Left ventricle myocardium superior (tissue), 1 donor: Measurements from ENCODE around the gene MBD6. TPM values are rescaled to one million over a fixed set of nuclear protein-coding genes. Genes with fewer than 3 reads are reported as not detected.
"Not testable (repeated sequence)": the region's sequence is repeated elsewhere in the genome, so short reads cannot be mapped to it uniquely, and the experiment has no call there.

Source experiments
- ATAC-seq: fragments of 200-7000 bp; cut with Tn5 transposase; one replicate; pipeline ENCODE4 v1.9.1; 2020; ENCODE audit warnings: mild to moderate bottlenecking, moderate library complexity
- DNase-seq: peaks from one replicate; pipeline ENCODE4 v3.0.0-alpha.2; 2020
- intact Hi-C: fragments of 100-400 bp; cut with micrococcal nuclease; formaldehyde crosslinking; loops from one replicate; pipeline ENCODE4 v1.11.0; 2022
- total RNA-seq: library from RNA; stranded (reverse); fragmentation: NEBNext Ultra II Directional; extraction: Animal tissue kit (Norgen Biotek cat#: 25700); gene quantifications from one replicate; pipeline ENCODE4 v1.2.1, GENCODE V29; 2021
- donor health status: DM: no; HTN: yes; CAD: no; lungs with severe emphysema.

The MBD6 gene
- total RNA-seq, 1 donor from 2014 or later, result 35.2 TPM

DNA sequence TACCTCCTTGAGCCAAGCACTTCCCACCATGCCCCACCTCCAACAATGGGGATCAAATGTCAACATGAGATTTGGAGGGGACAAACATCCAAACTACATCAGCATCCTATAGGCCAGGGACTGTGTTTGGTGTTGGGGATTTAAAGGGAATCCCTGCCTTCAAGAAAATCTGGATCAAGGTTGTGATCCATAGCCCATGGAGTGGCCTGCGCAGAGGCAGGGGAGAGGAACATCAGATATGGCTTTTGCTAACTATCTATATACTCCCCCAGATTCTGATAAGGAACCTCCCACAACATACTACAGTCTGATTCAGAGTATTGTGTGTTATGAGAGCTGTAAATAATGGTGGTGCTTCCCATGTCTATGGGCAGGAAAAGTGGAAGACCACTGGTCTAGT is 32.3 kb downstream of the MBD6 start:
- no peak for DNase-seq
- intact Hi-C loops, result no loop called here
- ATAC-seq, result no peak

DNA sequence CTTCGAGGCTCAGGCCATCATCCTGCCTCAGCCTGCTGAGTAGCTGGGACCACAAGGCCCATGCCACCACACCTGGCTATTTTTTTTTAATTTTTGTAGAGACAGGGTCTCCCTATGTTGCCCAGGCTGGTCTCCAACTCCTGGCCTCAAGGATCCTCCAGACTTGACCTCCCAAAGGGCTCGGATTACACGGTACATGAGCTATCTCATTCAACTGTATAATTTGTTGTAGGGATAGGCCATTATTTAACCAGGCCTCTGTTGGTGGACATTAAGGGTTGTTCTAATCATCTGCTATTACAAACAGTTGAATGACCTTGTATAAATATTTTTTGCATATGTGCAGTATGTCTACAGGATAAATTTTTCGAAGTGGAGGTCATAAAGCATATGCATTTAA is 36.2 kb downstream of the MBD6 start:
- intact Hi-C loops, result no loop called here
- DNase-seq (no peak), ATAC-seq (no peak)

DNA sequence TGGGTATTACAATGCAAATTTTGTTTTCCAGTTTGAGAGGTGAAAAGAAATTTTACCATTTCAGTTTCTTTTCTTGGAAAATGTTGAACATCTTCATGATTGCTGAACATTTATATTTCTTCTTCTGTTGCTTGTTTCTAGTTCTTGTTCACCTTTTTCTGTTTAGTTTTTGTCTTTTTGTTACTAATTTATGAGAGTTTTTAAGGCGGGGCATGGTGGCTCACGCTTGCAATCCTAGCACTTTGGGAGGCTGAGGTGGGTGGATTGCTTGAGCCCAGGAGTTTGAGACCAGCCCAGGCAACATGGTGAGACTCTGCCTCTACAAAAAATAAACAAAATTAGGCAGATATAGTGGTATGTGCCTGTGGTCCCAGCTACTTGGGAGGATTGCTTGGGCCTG is 37.9 kb downstream of the MBD6 start:
- intact Hi-C loops, result no loop called here
- no peak for DNase-seq
- no peak for ATAC-seq

DNA sequence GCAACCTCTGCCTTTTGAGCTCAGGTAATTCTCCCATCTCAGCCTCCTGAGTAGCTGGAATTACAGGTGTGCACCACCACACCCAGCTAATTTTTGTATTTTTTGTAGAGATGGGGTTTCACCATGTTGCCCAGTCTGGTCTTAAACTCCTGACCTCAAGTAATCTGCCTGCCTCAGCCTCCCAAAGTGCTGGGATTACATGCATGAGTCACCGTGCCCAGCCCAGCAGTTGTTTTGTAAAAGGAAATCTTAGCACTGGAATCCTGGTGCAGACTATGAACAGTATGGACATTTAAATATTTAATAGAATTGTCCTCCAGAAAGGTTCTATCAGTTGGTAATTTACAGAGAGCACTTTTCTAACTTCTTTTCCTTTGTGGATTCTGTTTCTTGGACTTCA is 38.5 kb downstream of the MBD6 start:
- intact Hi-C loops, ATAC-seq, DNase-seq: not testable (repeated sequence)

DNA sequence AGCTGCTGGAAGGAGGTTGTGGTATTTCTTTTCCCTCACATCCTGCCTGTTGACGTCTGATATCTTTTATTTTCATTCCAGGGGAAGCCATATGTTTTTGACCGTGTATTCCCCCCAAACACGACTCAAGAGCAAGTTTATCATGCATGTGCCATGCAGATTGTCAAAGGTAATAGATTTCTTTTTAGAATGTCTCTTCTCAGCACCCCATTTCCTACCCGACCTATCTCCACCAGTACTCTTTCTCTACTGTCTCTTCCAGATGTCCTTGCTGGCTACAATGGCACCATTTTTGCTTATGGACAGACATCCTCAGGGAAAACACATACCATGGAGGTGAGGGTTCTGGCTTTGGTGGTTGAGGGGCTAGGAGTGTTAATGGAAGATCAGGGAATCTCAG is 40.7 kb downstream of the MBD6 start:
- no peak for DNase-seq
- no peak for ATAC-seq
- intact Hi-C loops, result no loop called here

DNA sequence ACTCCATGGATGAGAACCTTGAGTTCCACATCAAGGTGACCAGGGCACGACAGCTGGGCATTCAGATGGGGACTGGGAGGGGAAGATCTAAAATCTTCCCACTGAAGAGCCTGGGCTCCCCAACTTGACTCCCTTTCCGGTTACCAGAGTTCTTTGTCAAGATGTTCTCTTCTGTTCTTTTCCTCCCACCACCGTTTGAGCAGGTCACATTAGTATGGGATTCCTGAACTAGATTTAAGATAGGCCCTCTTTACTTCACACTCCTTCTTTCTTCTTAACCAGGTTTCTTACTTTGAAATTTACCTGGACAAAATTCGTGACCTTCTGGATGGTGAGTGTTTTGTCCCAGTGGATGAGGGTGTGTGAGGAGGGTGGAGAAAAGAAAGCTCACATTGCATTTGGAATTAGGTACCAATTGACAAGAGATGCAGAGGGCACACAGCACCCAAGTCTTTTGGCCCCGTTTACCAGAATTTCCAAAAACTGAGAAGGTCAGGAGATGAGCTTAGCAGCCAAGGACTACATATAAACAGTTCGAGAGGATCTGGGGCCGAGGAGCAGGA is 41.6 kb downstream of the MBD6 start:
- ATAC-seq, result no peak
- intact Hi-C loops, result no loop called here

DNA sequence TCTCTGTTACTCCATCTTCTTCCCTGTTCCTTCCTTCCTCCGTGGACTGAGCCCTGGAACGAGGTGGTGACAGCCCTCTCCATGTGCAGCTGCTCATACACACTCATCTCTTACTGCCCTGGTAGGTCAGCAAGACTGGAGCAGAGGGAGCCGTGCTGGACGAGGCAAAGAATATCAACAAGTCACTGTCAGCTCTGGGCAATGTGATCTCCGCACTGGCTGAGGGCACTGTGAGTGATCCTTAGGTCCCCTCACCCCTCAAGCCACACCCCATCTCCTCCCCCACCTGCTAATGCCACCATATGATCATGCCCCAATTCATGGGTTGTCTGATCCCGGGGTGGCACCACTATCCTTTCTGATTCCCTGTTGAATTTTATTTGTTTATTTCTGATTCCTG is 46.2 kb downstream of the MBD6 start:
- ATAC-seq, result no peak

More for the DNA sequence above, 41.6 kb downstream of the MBD6 start:
- no peak for DNase-seq

DNA sequence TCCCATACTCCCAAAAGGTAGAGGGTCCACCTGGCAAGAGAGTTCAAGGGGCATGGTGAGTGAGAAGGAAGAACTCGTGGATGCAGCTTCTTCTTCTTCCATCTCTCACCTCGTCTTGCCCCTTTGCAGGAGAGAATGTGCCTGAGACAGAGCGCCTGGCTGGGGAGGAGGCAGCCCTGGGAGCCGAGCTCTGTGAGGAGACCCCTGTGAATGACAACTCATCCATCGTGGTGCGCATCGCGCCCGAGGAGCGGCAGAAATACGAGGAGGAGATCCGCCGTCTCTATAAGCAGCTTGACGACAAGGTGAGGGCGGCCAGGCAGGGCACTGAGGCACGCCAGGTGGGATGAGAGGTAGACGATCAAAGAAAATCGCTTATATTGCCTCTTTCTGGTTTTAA is 47.2 kb downstream of the MBD6 start:
- intact Hi-C loops, result no loop called here
- DNase-seq (no peak), ATAC-seq (no peak)

More for the DNA sequence above, 46.2 kb downstream of the MBD6 start:
- intact Hi-C loops, result no loop called here
- no peak for DNase-seq

DNA sequence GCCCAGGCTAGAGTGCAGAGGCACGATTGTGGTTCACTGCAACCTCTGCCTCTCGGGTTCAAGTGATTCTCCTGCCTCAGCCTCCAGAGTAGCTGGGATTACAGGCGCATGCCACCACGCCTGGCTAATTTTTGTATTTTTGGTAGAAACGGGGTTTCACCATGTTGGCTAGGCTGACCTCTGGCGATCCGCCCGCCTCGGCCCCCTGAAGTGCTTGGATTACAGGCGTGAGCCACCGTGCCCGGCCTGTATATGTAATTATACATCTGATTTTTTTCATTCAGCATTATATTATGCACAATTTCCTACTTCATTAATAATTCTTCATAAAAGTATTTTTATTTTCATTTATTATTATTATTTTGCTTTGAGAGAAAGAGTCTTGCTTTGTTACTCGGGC is 47.8 kb downstream of the MBD6 start:
- intact Hi-C loops, ATAC-seq, DNase-seq: not testable (repeated sequence)

DNA sequence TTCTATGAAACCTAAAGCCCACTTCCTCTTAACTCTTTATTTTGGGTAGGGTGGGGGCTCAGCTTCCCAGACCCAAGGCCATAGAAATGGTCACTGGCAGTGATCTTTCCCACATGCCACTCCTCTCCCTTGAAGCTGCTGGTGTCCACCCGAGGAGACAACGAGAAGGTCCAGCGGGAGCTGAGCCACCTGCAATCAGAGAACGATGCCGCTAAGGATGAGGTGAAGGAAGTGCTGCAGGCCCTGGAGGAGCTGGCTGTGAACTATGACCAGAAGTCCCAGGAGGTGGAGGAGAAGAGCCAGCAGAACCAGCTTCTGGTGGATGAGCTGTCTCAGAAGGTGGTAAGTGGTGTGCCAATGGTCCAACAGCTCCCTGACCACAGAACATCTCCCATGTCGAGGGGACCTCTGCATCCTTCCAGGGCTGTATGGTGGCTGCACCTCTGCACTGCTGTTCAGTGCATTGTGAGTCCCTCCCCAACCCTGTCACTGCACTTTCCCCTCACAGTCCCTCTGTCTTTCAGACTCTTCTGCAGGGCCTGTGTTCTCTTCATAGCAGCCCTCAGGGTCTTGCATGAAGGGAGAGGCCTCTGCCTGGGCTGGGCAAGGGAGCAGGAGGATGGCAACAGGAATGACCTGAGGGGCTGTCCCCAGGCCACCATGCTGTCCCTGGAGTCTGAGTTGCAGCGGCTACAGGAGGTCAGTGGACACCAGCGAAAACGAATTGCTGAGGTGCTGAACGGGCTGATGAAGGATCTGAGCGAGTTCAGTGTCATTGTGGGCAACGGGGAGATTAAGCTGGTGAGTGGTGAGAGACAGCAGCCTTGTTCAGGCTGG is 49.5 kb downstream of the MBD6 start:
- ATAC-seq (no peak), DNase-seq (no peak)
- intact Hi-C loops, result no loop called here

DNA sequence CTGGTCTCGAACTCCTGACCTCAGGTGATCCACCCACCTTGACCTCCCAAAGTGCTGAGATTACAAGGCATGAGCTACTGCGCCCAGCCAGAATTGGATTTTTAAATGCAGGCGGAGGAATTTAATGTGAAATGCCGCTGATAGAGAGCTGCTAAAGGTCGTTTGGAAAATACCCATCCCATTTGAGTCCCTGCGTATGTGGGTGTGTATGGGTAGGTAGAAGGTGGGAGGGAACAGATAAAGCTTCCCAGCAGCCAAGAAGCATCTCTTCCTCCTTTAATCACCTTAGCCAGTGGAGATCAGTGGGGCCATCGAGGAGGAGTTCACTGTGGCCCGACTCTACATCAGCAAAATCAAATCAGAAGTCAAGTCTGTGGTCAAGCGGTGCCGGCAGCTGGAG is 52.2 kb downstream of the MBD6 start:
- DNase-seq (no peak), ATAC-seq (no peak)
- intact Hi-C loops, result no loop called here

DNA sequence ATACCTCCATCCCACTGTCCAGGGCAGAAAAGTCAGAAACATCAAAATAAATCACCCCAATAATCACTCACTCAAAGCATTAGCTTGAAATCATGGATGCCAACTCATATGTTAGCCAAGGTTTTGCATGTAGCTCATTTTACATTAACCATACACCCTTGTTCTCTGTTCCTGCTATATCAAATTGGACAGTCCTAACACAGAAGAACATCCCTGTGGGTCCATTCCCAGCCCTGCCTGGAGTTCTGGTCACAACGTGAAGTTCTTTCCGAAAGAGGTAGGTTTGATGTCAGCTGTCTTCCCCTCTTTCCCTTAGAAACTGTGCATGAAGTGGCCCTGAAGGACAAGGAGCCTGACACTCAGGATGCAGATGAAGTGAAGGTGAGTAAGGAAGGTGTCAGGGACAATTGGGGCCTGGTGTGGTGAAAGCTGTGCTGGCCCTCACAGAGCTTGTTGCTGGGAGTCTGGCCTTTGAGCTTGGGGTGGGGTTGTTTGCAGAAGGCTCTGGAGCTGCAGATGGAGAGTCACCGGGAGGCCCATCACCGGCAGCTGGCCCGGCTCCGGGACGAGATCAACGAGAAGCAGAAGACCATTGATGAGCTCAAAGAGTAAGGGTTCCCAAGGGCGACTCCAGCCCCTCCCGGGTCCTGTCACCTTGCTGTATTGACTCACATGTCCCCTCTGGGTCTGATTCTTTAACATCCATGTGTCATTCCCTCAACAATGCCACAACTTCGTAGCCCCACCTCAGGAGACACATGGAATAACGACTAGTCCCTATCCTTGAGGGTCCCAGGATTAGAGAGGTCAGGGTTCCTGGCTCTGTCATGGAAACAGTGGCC is 53.4 kb downstream of the MBD6 start:
- DNase-seq (no peak), ATAC-seq (no peak)
- intact Hi-C loops, result no loop called here

DNA sequence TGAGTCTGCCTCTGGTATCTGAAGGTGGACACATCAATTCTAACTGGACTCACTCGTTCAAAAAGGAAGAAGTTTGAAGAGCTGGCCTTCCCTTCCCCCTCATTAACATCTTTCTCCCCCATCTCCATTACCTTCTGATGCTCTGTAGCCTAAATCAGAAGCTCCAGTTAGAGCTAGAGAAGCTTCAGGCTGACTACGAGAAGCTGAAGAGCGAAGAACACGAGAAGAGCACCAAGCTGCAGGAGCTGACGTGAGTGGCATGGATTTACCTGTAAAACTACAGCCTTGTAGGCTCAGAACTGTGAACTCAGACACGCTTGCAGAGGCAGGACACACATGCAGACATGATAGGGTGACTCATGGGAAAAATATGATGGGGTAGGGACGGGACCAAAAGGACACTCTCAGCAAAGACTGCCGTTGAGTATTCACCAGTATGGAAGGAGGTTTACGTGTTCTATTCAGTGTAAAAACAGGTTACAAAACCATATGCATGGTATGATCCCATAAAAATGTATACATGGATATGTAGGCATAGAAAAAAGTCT is 54.1 kb downstream of the MBD6 start:
- DNase-seq, result no peak
- intact Hi-C loops, result no loop called here
- no peak for ATAC-seq

DNA sequence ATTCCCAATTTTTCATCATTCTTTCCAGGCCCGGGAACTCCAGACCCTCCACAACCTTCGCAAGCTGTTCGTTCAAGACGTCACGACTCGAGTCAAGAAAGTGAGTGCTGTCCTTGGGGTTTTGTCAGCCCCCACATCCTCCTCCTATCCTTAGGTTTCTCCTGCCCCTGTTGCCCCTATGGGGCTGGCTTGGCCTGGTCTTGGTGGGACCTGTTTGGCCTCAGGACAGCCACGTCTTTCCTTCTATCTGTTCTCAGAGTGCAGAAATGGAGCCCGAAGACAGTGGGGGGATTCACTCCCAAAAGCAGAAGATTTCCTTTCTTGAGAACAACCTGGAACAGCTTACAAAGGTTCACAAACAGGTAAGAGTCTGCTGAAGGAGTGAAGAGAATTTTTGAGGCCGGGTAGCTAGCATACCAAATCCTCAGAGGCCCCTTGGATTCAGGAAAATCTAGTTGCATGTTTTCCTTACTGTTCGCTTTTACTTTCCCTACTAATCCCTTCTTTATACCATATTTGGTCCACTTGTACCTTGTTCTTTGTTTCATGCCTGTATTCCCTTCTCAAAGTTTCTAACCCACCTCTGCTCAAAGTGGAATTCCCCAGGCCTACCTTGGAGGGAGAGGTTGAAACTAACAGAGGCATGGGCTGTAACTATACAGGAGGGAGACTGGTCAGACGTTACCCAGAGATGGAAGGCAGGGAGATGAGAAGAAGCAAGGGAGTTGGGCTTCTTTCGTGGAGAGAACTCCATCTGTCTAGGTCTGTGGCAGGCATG is 55.5 kb downstream of the MBD6 start:
- intact Hi-C loops, result no loop called here
- DNase-seq, result no peak
- no peak for ATAC-seq

DNA sequence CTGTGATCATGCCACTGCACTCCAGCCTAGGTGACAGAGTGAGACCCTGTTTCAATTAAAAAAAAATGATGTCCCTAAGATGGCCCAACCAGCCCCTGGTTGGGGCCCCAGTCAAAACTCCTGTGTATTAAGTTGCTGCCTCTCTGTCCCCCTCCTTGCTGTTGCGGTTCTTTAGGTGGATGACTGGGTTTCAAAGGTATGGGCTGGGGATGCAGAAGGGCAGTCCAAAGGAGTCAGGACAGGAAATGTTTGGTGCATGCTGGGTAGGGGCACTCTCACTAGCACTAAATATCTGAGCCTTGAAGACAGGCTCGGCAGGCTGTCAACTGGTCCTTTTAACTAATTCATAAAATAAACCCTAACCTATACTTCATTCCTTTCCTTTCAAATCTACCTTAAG is 56.4 kb downstream of the MBD6 start:
- DNase-seq (no peak), ATAC-seq (no peak)
- intact Hi-C loops, result no loop called here
